ENCODE data around the gene KRT3.

Gene KRT3

GRCh38 chr12:52809166-52809565, 13.2 kb upstream of the KRT3 start:
- no peak for TF ChIP-seq CTCF (IDR thresholded peaks at IDR 0.05; ENCODE audit: low read depth, low read length, missing control alignments)
- no peak overlapping the region for H3K27ac ChIP-seq
- no peak overlapping the region for H3K4me3 ChIP-seq (ENCODE audit: low read depth, low read length)
- DNase-seq: no peak
- no peaks in the 10 kb centered on the region for H3K36me3 ChIP-seq (replicated peaks)
- no peaks in the 10 kb centered on the region for H3K27me3 ChIP-seq (replicated peaks)
- in situ Hi-C loops (cut with HindIII; ENCODE audit: low pct_ligation_motif_present, low sequenced_read_pairs): no loop called here

- TF ChIP-seq CTCF (IDR thresholded peaks at IDR 0.05; ENCODE audit: low read depth, low read length, missing control alignments): no peak
- DNase-seq: no peak
- no peak overlapping the region for H3K27ac ChIP-seq
- H3K27me3 ChIP-seq (replicated peaks): no peaks in the 10 kb centered on the region
- no peak overlapping the region for H3K4me3 ChIP-seq (ENCODE audit: low read depth, low read length)
- in situ Hi-C loops (cut with HindIII; ENCODE audit: low pct_ligation_motif_present, low sequenced_read_pairs): no loop called here
- no peaks in the 10 kb centered on the region for H3K36me3 ChIP-seq (replicated peaks)
These were observed 12.8 kb upstream of the KRT3 start for GRCh38 chr12:52808573-52809160.

- no peak for DNase-seq
- Histone ChIP-seq H3K27ac (no peak overlapping the region), H3K36me3 (replicated peaks) (no peaks in the 10 kb centered on the region), H3K4me3 (ENCODE audit: low read depth, low read length) (no peak overlapping the region), H3K27me3 (replicated peaks) (no peaks in the 10 kb centered on the region)
- no peak for TF ChIP-seq CTCF (IDR thresholded peaks at IDR 0.05; ENCODE audit: low read depth, low read length, missing control alignments)
- in situ Hi-C loops (cut with HindIII; ENCODE audit: low pct_ligation_motif_present, low sequenced_read_pairs): no loop called here
These were observed 11.9 kb upstream of the KRT3 start for GRCh38 chr12:52807544-52808470.

- Histone ChIP-seq H3K27ac (no peak overlapping the region), H3K4me3 (ENCODE audit: low read depth, low read length) (no peak overlapping the region), H3K36me3 (replicated peaks) (no peaks in the 10 kb centered on the region), H3K27me3 (replicated peaks) (peaks cover 2% of the 10 kb centered on the region)
- DNase-seq: no peak
- no peak for TF ChIP-seq CTCF (IDR thresholded peaks at IDR 0.05; ENCODE audit: low read depth, low read length, missing control alignments)
- in situ Hi-C loops (cut with HindIII; ENCODE audit: low pct_ligation_motif_present, low sequenced_read_pairs): no loop called here
These were observed 11.1 kb upstream of the KRT3 start for GRCh38 chr12:52806821-52807543.

GRCh38 chr12:52806169-52806811, 10.4 kb upstream of the KRT3 start:
- H3K27ac ChIP-seq: no peak overlapping the region
- no peak for TF ChIP-seq CTCF (IDR thresholded peaks at IDR 0.05; ENCODE audit: low read depth, low read length, missing control alignments)
- H3K4me3 ChIP-seq (ENCODE audit: low read depth, low read length): no peak overlapping the region
- no peak for DNase-seq
- peaks cover 2% of the 10 kb centered on the region for H3K27me3 ChIP-seq (replicated peaks)
- H3K36me3 ChIP-seq (replicated peaks): no peaks in the 10 kb centered on the region
- in situ Hi-C loops (cut with HindIII; ENCODE audit: low pct_ligation_motif_present, low sequenced_read_pairs): no loop called here

Data from brain microvascular endothelial cell (primary cell).